Activated B cell treated with CpG ODN at 0.5 μM for 24 hours (primary cell): ENCODE data around the gene GALNT12. TPM values are rescaled to one million over a fixed set of nuclear protein-coding genes. Genes with fewer than 3 reads are reported as not detected.

ENCODE experiments used
- ATAC-seq: fragments of 200-7000 bp; cut with Tn5 transposase; one replicate; pipeline ENCODE4 v1.10.0; 2021; ENCODE audit warnings: low read depth, mild to moderate bottlenecking, moderate library complexity
- CTCF ChIA-PET: fragments of 350-600 bp; sonication (Branson Sonifier 250); formaldehyde crosslinking; loops from one replicate; lab custom pipeline; 2021; ENCODE audit warnings: antibody characterized with exemption; lab: Charles Lee
- POLR2A ChIA-PET: fragments of 350-600 bp; sonication (Branson Sonifier 250); formaldehyde crosslinking; loops from one replicate; lab custom pipeline; 2021; ENCODE audit warnings: antibody characterized with exemption; lab: Charles Lee
- DNase-seq: peaks from one replicate; pipeline ENCODE4 v3.0.0; 2022
- H3K27ac Mint-ChIP-seq: one replicate; pipeline ENCODE4 v1.8.0; 2020; ENCODE audit warnings: mixed read lengths
- H3K27me3 Mint-ChIP-seq: one replicate; pipeline ENCODE4 v1.8.0; 2021; ENCODE audit warnings: mixed read lengths
- H3K36me3 Mint-ChIP-seq: one replicate; pipeline ENCODE4 v1.8.0; 2021; ENCODE audit warnings: low read depth, mixed read lengths
- H3K4me1 Mint-ChIP-seq: one replicate; pipeline ENCODE4 v1.8.0; 2021; ENCODE audit warnings: mixed read lengths
- H3K4me3 Mint-ChIP-seq: one replicate; pipeline ENCODE4 v1.8.0; 2020; ENCODE audit warnings: mild to moderate bottlenecking, mixed read lengths
- H3K9me3 Mint-ChIP-seq: one replicate; pipeline ENCODE4 v1.8.0; 2020; ENCODE audit warnings: mixed read lengths
- intact Hi-C: fragments of 100-400 bp; cut with micrococcal nuclease; formaldehyde crosslinking; loops from one replicate; pipeline ENCODE4 v1.15.1; 2024
- total RNA-seq: library from RNA; stranded (reverse); gene quantifications from 2 replicates; pipeline ENCODE4 v1.2.3, GENCODE V29; 2022
- TF ChIP-seq, protein P1 (sequence below): fragments of 200-600 bp; IDR thresholded peaks from one replicate; pipeline ENCODE4 v1.8.0; 2022; ENCODE audit warnings: antibody characterized with exemption, mild to moderate bottlenecking

The GALNT12 gene
- total RNA-seq, 1 donor from 2014 or later: 2.0 TPM

- Mint-ChIP-seq H3K27me3 (peaks cover 24% of the 10 kb centered on the region), H3K27ac (no peak overlapping the region)
- DNase-seq: no peak
Measured at GRCh38 chr9:98888801-98889421, 81.4 kb downstream of the GALNT12 start.

DNA sequence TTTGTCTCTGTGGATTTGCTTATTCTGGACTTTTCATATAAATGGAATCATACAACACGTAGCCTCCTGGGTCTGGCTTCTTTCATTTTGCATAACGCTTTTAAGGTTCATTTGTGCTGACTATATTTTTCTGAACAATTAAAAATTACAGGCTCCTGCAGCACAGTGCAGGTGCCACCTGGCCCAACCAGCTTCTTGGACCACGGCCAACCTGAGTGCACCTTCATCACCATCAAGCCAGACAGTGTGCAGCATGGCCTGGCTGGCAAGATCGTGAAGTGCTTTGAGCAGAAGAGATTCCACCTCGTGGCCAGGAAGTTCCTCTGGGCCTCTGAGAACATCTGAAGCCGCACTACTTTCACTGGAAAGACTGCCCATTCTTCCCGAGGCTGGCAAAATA, 82.8 kb downstream of the GALNT12 start:
- no peak overlapping the region for H3K27ac Mint-ChIP-seq
- H3K27me3 Mint-ChIP-seq: peaks cover 21% of the 10 kb centered on the region
- no peaks in the 10 kb centered on the region for H3K9me3 Mint-ChIP-seq

More at GRCh38 chr9:98888801-98889421, 81.4 kb downstream of the GALNT12 start:
- ChIA-PET POLR2A (no interaction called here), CTCF (no interaction called here)
- H3K9me3 Mint-ChIP-seq: no peaks in the 10 kb centered on the region
- TF ChIP-seq, protein P1, sequence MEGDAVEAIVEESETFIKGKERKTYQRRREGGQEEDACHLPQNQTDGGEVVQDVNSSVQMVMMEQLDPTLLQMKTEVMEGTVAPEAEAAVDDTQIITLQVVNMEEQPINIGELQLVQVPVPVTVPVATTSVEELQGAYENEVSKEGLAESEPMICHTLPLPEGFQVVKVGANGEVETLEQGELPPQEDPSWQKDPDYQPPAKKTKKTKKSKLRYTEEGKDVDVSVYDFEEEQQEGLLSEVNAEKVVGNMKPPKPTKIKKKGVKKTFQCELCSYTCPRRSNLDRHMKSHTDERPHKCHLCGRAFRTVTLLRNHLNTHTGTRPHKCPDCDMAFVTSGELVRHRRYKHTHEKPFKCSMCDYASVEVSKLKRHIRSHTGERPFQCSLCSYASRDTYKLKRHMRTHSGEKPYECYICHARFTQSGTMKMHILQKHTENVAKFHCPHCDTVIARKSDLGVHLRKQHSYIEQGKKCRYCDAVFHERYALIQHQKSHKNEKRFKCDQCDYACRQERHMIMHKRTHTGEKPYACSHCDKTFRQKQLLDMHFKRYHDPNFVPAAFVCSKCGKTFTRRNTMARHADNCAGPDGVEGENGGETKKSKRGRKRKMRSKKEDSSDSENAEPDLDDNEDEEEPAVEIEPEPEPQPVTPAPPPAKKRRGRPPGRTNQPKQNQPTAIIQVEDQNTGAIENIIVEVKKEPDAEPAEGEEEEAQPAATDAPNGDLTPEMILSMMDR: no peak
- ATAC-seq: no peak
- intact Hi-C loops: no loop called here
- H3K4me1 Mint-ChIP-seq: no peaks in the 10 kb centered on the region
- H3K4me3 Mint-ChIP-seq: no peak overlapping the region
- no peaks in the 10 kb centered on the region for H3K36me3 Mint-ChIP-seq

DNA sequence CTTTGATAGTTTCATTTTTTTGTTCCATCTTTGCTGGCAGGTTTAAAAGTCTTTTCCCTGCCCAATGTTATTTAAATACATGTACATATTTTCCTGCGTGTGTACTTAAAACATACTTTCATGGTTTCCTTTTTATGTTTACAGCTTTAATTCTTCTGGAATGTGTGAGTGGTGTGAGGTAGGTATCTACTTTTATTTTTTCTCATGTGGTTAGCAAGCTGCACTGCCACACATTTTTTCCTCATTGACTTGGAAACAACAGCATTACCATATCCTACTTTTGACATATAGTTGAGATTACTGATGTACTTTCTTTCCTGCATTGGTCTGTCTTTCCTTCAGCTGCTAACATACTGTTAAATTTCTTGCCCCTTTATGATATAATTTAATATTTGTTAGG, 84.8 kb downstream of the GALNT12 start:
- intact Hi-C loops: no loop called here
- H3K4me3 Mint-ChIP-seq: no peak overlapping the region
- ATAC-seq (no peak), DNase-seq (no peak)
- no peak overlapping the region for H3K27ac Mint-ChIP-seq
- H3K4me1 Mint-ChIP-seq: no peaks in the 10 kb centered on the region
- H3K36me3 Mint-ChIP-seq: no peaks in the 10 kb centered on the region
- CTCF ChIA-PET: no interaction called here
- peaks cover 26% of the 10 kb centered on the region for H3K27me3 Mint-ChIP-seq
- POLR2A ChIA-PET: no interaction called here
- TF ChIP-seq, protein P1: no peak
- peaks cover 10% of the 10 kb centered on the region for H3K9me3 Mint-ChIP-seq

More for the DNA sequence above, 82.8 kb downstream of the GALNT12 start:
- Mint-ChIP-seq H3K4me3 (no peak overlapping the region), H3K4me1 (no peaks in the 10 kb centered on the region), H3K36me3 (no peaks in the 10 kb centered on the region)
- ATAC-seq (no peak), DNase-seq (no peak)
- intact Hi-C loops: no loop called here
- POLR2A ChIA-PET: no interaction called here
- TF ChIP-seq, protein P1: no peak
- CTCF ChIA-PET: no interaction called here

- H3K9me3 Mint-ChIP-seq: peaks cover 10% of the 10 kb centered on the region
- ChIA-PET CTCF (interaction anchor here (0.7 kb wide), 1 partner anchor 578 kb away, joined by 3 read pairs; no protein-coding TSS in a partner anchor), POLR2A (no interaction called here)
- H3K27me3 Mint-ChIP-seq: peaks cover 26% of the 10 kb centered on the region
- ATAC-seq (no peak), DNase-seq (no peak)
- TF ChIP-seq, protein P1: no peak
- H3K4me3 Mint-ChIP-seq: no peak overlapping the region
- no peaks in the 10 kb centered on the region for H3K36me3 Mint-ChIP-seq
- H3K27ac Mint-ChIP-seq: no peak overlapping the region
- intact Hi-C loops: no loop called here
- no peaks in the 10 kb centered on the region for H3K4me1 Mint-ChIP-seq
Measured at GRCh38 chr9:98892690-98893089, 85.2 kb downstream of the GALNT12 start.

- ChIA-PET POLR2A (no interaction called here), CTCF (no interaction called here)
- ATAC-seq: no peak
- Mint-ChIP-seq H3K36me3 (no peaks in the 10 kb centered on the region), H3K9me3 (peaks cover 10% of the 10 kb centered on the region), H3K27me3 (peaks cover 32% of the 10 kb centered on the region), H3K27ac (no peak overlapping the region), H3K4me1 (no peaks in the 10 kb centered on the region), H3K4me3 (no peak overlapping the region)
- intact Hi-C loops: no loop called here
- DNase-seq: no peak
- TF ChIP-seq, protein P1: no peak
Measured at GRCh38 chr9:98894171-98894570, 86.7 kb downstream of the GALNT12 start.
